ENCODE results near the gene ERCC3.
"Not testable (repeated sequence)": the region's sequence is repeated elsewhere in the genome, so short reads cannot be mapped to it uniquely, and the experiment has no call there.

The ERCC3 gene

GRCh38 chr2:127226132-127226519, 67.8 kb downstream of the ERCC3 start:
- no peak for DNase-seq (ENCODE audit: low spot score)

GRCh38 chr2:127225186-127225960, 68.6 kb downstream of the ERCC3 start:
- no peak for DNase-seq (ENCODE audit: low spot score)

GRCh38 chr2:127224135-127224534, 69.8 kb downstream of the ERCC3 start:
- not testable (repeated sequence) for DNase-seq (ENCODE audit: low spot score)

- DNase-seq (ENCODE audit: low spot score) = no peak
These were observed 73.0 kb downstream of the ERCC3 start for GRCh38 chr2:127220768-127221527.

GRCh38 chr2:127220102-127220767, 73.7 kb downstream of the ERCC3 start, which contains the start of gene CYP27C1:
CYP27C1 (minus strand) TSS chr2:127220299; CDS start chr2:127220270, 29 bp downstream.
- no peak for DNase-seq (ENCODE audit: low spot score)

- DNase-seq (ENCODE audit: low spot score) = no peak
These were observed 74.5 kb downstream of the ERCC3 start for GRCh38 chr2:127219171-127220070.

- no peak for DNase-seq (ENCODE audit: low spot score)
These were observed 75.2 kb downstream of the ERCC3 start for GRCh38 chr2:127218812-127219170.

- DNase-seq (ENCODE audit: low spot score) = no peak
These were observed 76.2 kb downstream of the ERCC3 start for GRCh38 chr2:127217470-127218325.

GRCh38 chr2:127216593-127216992, 77.4 kb downstream of the ERCC3 start:
- DNase-seq (ENCODE audit: low spot score) = no peak

GRCh38 chr2:127216095-127216494, 77.8 kb downstream of the ERCC3 start:
- no peak for DNase-seq (ENCODE audit: low spot score)

GRCh38 chr2:127214201-127214600, 79.7 kb downstream of the ERCC3 start:
- DNase-seq (ENCODE audit: low spot score) = not testable (repeated sequence)

GRCh38 chr2:127208313-127208712, 85.6 kb downstream of the ERCC3 start:
- DNase-seq (ENCODE audit: low spot score) = no peak
